Neural cell (in vitro differentiated cells): ENCODE results near the gene GBP6. TPM values are rescaled to one million over a fixed set of nuclear protein-coding genes. Genes with fewer than 3 reads are reported as not detected.

Experiments used
- H2AFZ ChIP-seq: fragments of 200-600, 300-800 bp; sonication (generic), shearing (Covaris generic); 2 replicates; pipeline ENCODE4 v1.6.0; 2014; ENCODE audit warnings: low read depth, mild to moderate bottlenecking, antibody characterized with exemption, low read length, moderate library complexity
- H3F3A ChIP-seq: fragments of 200-600 bp; shearing (Covaris generic); 2 replicates; pipeline ENCODE4 v1.6.1; 2016; ENCODE audit warnings: mild to moderate bottlenecking, moderate library complexity, mixed read lengths, antibody characterized with exemption, low read length; ENCODE audit not compliant: insufficient read depth, poor library complexity, severe bottlenecking
- H3K27ac ChIP-seq: fragments of 200-600, 300-800 bp; sonication (generic), shearing (Covaris generic); 2 replicates; pipeline ENCODE4 v1.5.1; 2014; ENCODE audit warnings: mild to moderate bottlenecking, low read length, moderate library complexity
- H3K27me3 ChIP-seq: fragments of 300-800, 200-600 bp; sonication (generic), shearing (Covaris generic); 2 replicates; pipeline ENCODE4 v1.6.0; 2014; ENCODE audit warnings: mild to moderate bottlenecking, low read depth, low read length, moderate library complexity; ENCODE audit not compliant: insufficient read depth
- H3K36me3 ChIP-seq: fragments of 300-800, 200-600 bp; sonication (generic), shearing (Covaris generic); 2 replicates; pipeline ENCODE4 v1.5.1; 2014; ENCODE audit warnings: mild to moderate bottlenecking, antibody characterized with exemption, low read length, moderate library complexity; ENCODE audit not compliant: insufficient read depth
- H3K4me2 ChIP-seq: fragments of 300-800, 200-600 bp; sonication (generic), shearing (Covaris generic); 2 replicates; pipeline ENCODE4 v1.6.0; 2014; ENCODE audit warnings: mild to moderate bottlenecking, low read length
- H3K4me3 ChIP-seq: fragments of 300-800, 200-600 bp; sonication (generic), shearing (Covaris generic); 2 replicates; pipeline ENCODE4 v1.5.1; 2014; ENCODE audit warnings: mild to moderate bottlenecking, low read length, moderate library complexity
- H3K79me2 ChIP-seq: fragments of 200-600 bp; shearing (Covaris generic); replicated peaks from 2 replicates; pipeline ENCODE4 v1.6.0; 2014; ENCODE audit warnings: mild to moderate bottlenecking, low read length, moderate library complexity; ENCODE audit not compliant: insufficient read depth
- H3K9ac ChIP-seq: fragments of 300-800, 200-600 bp; sonication (generic), shearing (Covaris generic); 2 replicates; pipeline ENCODE4 v1.6.1; 2016; ENCODE audit warnings: mild to moderate bottlenecking, low read length, mixed read lengths
- H3K9me2 ChIP-seq: fragments of 200-600 bp; shearing (Covaris generic); 2 replicates; pipeline ENCODE4 v1.6.1; 2016; ENCODE audit warnings: mild to moderate bottlenecking, low read length, mixed read lengths; ENCODE audit not compliant: insufficient read depth
- H3K9me3 ChIP-seq: fragments of 200-600, 300-800 bp; sonication (generic), shearing (Covaris generic); 2 replicates; pipeline ENCODE4 v1.6.1; 2016; ENCODE audit warnings: mild to moderate bottlenecking, mixed run types, low read length, moderate library complexity, mixed read lengths
- H4K20me1 ChIP-seq: fragments of 200-600 bp; shearing (Covaris generic); 2 replicates; pipeline ENCODE4 v1.6.1; 2016; ENCODE audit warnings: mild to moderate bottlenecking, mixed run types; ENCODE audit not compliant: insufficient read depth
- CTCF ChIP-seq: fragments of 450-650 bp; IDR thresholded peaks from 2 replicates; pipeline ENCODE4 v1.5.1; 2014; ENCODE audit warnings: antibody characterized with exemption, mild to moderate bottlenecking, moderate library complexity; ENCODE audit not compliant: poor library complexity, severe bottlenecking
- EP300 ChIP-seq: fragments of 450-650 bp; conservative IDR thresholded peaks from 2 replicates; pipeline ENCODE4 v1.6.1; 2014; ENCODE audit warnings: antibody characterized with exemption, mild to moderate bottlenecking, moderate library complexity; ENCODE audit not compliant: poor library complexity, severe bottlenecking
- EZH2 ChIP-seq: fragments of 200-600, 300-800 bp; shearing (Covaris generic), sonication (generic); IDR thresholded peaks from 2 replicates; pipeline ENCODE4 v1.6.1; 2014; ENCODE audit warnings: antibody characterized with exemption, low read length, borderline replicate concordance, mild to moderate bottlenecking; ENCODE audit not compliant: insufficient read depth, poor library complexity, severe bottlenecking
- MXI1 ChIP-seq: fragments of 450-650 bp; conservative IDR thresholded peaks from 2 replicates; pipeline ENCODE4 v1.6.1; 2014; ENCODE audit warnings: antibody characterized with exemption, mild to moderate bottlenecking; ENCODE audit not compliant: poor library complexity, severe bottlenecking
- POLR2AphosphoS5 ChIP-seq: IDR thresholded peaks from 2 replicates; pipeline ENCODE4 v1.6.1; 2012
- RAD21 ChIP-seq: fragments of 450-650 bp; conservative IDR thresholded peaks from 2 replicates; pipeline ENCODE4 v1.6.1; 2014; ENCODE audit warnings: antibody characterized with exemption, mild to moderate bottlenecking, moderate library complexity
- SMC3 ChIP-seq: fragments of 450-650 bp; conservative IDR thresholded peaks from 2 replicates; pipeline ENCODE4 v1.6.1; 2014; ENCODE audit warnings: antibody characterized with exemption, mild to moderate bottlenecking, moderate library complexity; ENCODE audit not compliant: poor library complexity
- TAF1 ChIP-seq: IDR thresholded peaks from 2 replicates; pipeline ENCODE4 v1.6.1; 2012; ENCODE audit warnings: low read depth
- polyA plus RNA-seq: library from polyadenylated mRNA; depleted of rRNA; stranded (reverse); fragments of >200 nt; gene quantifications from 2 replicates; pipeline ENCODE4 v1.2.3, GENCODE V29; 2014
- TF ChIP-seq, protein P1 (sequence below): IDR thresholded peaks from 2 replicates; pipeline ENCODE4 v1.6.1; 2012; ENCODE audit warnings: borderline replicate concordance

The GBP6 gene
- polyA plus RNA-seq, 1 donor from 2014 or later = not detected

GRCh38 chr1:89360716-89361115 is 3.1 kb upstream of the GBP6 start:
- Histone ChIP-seq H3F3A (no peaks in the 10 kb centered on the region), H4K20me1 (no peaks in the 10 kb centered on the region), H3K9ac (no peak overlapping the region), H3K9me3 (no peaks in the 10 kb centered on the region), H3K79me2 (no peaks in the 10 kb centered on the region), H3K4me2 (no peak overlapping the region), H2AFZ (no peak overlapping the region), H3K27me3 (no peaks in the 10 kb centered on the region), H3K27ac (no peak overlapping the region), H3K9me2 (no peaks in the 10 kb centered on the region), H3K36me3 (no peaks in the 10 kb centered on the region), H3K4me3 (no peak overlapping the region)
- TF ChIP-seq TAF1 = no peak
- TF ChIP-seq, protein P1, sequence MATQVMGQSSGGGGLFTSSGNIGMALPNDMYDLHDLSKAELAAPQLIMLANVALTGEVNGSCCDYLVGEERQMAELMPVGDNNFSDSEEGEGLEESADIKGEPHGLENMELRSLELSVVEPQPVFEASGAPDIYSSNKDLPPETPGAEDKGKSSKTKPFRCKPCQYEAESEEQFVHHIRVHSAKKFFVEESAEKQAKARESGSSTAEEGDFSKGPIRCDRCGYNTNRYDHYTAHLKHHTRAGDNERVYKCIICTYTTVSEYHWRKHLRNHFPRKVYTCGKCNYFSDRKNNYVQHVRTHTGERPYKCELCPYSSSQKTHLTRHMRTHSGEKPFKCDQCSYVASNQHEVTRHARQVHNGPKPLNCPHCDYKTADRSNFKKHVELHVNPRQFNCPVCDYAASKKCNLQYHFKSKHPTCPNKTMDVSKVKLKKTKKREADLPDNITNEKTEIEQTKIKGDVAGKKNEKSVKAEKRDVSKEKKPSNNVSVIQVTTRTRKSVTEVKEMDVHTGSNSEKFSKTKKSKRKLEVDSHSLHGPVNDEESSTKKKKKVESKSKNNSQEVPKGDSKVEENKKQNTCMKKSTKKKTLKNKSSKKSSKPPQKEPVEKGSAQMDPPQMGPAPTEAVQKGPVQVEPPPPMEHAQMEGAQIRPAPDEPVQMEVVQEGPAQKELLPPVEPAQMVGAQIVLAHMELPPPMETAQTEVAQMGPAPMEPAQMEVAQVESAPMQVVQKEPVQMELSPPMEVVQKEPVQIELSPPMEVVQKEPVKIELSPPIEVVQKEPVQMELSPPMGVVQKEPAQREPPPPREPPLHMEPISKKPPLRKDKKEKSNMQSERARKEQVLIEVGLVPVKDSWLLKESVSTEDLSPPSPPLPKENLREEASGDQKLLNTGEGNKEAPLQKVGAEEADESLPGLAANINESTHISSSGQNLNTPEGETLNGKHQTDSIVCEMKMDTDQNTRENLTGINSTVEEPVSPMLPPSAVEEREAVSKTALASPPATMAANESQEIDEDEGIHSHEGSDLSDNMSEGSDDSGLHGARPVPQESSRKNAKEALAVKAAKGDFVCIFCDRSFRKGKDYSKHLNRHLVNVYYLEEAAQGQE = no peak
- TF ChIP-seq RAD21 = no peak
- TF ChIP-seq SMC3 = no peak
- no peak for TF ChIP-seq MXI1
- TF ChIP-seq EP300 = no peak
- no peak for TF ChIP-seq POLR2AphosphoS5
- no peak for TF ChIP-seq EZH2
- no peak for TF ChIP-seq CTCF

GRCh38 chr1:89361681-89362080 is 2.2 kb upstream of the GBP6 start:
- Histone ChIP-seq H3K4me3 (no peak overlapping the region), H3K79me2 (no peaks in the 10 kb centered on the region), H3K9ac (no peak overlapping the region), H3K9me2 (no peaks in the 10 kb centered on the region), H4K20me1 (no peaks in the 10 kb centered on the region), H3K36me3 (no peaks in the 10 kb centered on the region), H3F3A (no peaks in the 10 kb centered on the region), H3K27me3 (no peaks in the 10 kb centered on the region), H2AFZ (no peak overlapping the region), H3K4me2 (no peak overlapping the region), H3K27ac (no peak overlapping the region), H3K9me3 (no peaks in the 10 kb centered on the region)
- no peak for TF ChIP-seq SMC3
- no peak for TF ChIP-seq CTCF
